HG03066 (cell line): ENCODE measurements around the gene CPNE7.
"Not testable (repeated sequence)": the region's sequence is repeated elsewhere in the genome, so short reads cannot be mapped to it uniquely, and the experiment has no call there.

Experiments used
- ATAC-seq: cut with Tn5 transposase; IDR thresholded peaks from one replicate; pipeline ENCODE4 v1.9.1; 2021; ENCODE audit warnings: low read depth; ENCODE audit not compliant: unreplicated experiment

The CPNE7 gene

GRCh38 chr16:89618109-89618998 is 42.8 kb downstream of the CPNE7 start:
- ATAC-seq: no peak

DNA sequence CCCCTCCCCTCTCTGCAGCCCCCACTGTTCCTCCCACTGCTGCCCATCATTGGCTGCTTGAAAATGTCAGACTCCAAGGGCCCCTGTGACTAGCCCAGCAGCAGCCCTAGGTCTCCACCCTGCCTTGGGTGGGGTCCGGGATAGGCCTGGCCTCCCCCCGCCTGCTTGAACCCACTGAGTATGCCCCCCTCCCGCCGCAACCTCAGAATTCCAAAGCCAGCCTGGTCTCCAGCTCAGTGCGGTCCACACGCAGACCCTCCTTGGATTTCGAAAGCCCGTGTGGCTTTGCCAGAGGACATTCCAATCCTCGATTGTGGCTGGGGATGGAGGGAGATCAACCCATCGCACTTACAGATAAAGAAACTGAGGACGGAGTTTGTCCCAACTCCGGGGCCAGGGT is 44.3 kb downstream of the CPNE7 start:
- no peak for ATAC-seq

- ATAC-seq: no peak
Observed at GRCh38 chr16:89620406-89620841, 44.9 kb downstream of the CPNE7 start.

- ATAC-seq: no peak
Observed at GRCh38 chr16:89621136-89621697, 45.7 kb downstream of the CPNE7 start.

GRCh38 chr16:89621698-89622409 is 46.3 kb downstream of the CPNE7 start:
- no peak for ATAC-seq

- ATAC-seq: no peak
Observed at GRCh38 chr16:89623511-89624261, 48.1 kb downstream of the CPNE7 start.

DNA sequence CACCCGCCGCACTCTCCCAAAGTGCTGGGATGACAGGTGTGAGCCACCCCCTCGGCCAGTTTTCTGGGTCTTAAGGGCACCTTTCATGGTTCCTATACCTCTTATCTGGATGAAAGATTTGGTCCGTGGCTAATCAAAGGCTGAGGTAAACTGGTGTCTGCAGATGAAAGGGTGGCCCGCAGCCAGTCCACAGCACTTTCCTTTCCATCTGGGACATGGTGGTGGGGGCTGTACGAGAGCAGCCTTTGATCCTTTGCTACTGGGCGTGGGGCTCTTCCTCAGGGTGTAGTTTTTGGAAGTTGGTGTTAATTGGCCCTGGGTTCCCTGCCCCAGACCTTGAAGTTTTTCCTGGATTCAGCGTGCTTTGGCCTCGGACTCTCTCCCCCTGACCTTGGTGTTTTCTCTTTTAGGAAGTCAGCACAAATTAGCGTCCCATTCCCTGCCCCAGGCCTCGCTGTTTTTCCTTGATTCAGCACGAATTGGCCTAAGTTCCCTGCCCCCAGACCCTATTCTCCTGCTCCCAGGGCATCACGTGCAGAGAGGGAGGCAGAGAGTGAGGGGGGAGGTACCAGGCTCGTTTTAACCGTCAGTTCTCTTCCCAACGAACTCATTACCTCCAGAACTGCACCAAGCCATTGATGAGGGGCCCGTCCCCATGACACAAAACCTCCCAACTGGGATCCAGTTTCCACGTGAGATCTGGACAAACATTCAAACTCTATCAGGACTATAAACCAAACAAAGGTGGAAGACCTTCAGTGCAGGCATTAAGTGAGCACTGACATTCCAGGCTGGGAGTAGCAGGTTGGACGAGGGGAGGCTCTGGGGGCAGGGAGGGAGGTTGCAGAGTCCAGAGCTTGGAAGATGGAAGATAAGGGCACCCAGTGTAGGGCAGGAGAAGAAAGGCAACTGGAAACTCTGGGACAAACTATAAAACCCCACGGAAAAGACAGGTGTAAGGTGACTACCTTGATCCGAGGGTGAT is 49.5 kb downstream of the CPNE7 start:
- no peak for ATAC-seq

- no peak for ATAC-seq
Observed at GRCh38 chr16:89629827-89630610, 54.5 kb downstream of the CPNE7 start.

GRCh38 chr16:89633064-89633631 is 57.6 kb downstream of the CPNE7 start:
- ATAC-seq: no peak

- ATAC-seq: not testable (repeated sequence)
Observed at GRCh38 chr16:89634463-89635385, 59.2 kb downstream of the CPNE7 start.

- no peak for ATAC-seq
Observed at GRCh38 chr16:89636663-89637062, 61.1 kb downstream of the CPNE7 start.

DNA sequence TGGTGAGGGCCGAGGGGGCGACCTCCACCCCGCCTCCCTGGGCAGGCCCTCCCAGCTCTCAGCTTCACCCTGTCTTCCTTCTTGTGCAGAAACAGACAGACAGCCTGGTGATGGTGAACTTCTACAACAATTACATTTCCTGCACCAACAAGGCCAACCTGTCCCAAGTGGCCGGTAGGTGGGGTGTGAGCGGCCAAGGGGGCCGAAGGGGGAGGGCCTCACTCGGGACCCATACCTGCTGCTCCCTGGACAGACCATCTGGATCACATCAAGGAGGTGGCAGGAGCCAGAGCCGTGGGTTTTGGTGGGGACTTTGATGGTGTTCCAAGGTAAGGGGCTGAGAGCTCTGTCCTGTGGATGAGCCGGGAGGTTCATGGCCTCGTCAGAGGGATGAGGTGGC is 61.8 kb downstream of the CPNE7 start:
- no peak for ATAC-seq

DNA sequence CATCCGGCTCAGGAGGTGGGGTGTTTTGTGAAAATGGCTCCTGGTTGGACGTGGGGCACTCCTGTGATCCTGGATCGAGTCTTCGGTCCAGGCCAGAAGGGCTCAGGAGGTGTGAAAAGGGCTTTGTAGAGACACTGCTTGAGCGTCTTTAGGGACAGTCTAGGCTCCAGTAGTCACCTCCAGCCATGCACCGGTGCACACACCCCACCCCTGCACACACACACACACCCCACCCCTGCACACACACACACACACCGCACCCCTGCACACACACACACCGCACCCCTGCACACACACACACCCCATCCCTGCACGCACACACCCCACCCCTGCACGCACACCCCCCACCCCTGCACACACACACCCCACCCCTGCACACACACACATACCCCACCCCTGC is 62.9 kb downstream of the CPNE7 start:
- no peak for ATAC-seq

- ATAC-seq: no peak
Observed at GRCh38 chr16:89639385-89639784, 63.8 kb downstream of the CPNE7 start.

DNA sequence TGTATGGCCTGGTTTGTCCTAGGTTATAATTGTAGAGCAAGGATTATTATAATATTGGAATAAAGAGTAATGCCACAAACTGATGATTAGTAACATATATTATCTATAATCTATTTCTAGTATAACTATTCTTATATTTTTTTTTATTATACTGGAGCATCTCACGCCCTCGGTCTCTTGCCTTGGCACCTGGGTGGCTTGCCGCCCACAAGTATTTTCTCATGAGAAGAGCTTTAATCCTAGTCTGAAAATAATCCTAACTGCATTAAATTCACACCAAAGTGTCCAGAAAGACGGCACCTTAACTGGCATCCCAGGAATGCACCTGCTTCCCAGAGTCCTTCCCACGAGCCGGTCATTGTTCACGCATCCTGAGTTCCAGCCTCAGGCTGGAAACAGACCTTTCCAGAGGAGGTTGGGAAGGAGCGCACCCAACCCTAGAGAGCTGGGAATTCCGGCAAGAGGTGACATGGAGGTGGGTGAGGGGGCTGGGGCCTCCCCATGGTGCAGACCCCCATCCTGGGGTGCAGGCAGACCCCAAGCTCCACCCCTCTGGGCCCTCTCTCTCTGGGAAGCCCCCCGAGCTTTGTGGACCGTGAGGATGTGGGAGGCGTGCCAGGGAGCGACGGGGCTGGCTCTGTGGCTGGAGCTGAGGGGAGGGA is 66.0 kb downstream of the CPNE7 start:
- ATAC-seq: no peak

DNA sequence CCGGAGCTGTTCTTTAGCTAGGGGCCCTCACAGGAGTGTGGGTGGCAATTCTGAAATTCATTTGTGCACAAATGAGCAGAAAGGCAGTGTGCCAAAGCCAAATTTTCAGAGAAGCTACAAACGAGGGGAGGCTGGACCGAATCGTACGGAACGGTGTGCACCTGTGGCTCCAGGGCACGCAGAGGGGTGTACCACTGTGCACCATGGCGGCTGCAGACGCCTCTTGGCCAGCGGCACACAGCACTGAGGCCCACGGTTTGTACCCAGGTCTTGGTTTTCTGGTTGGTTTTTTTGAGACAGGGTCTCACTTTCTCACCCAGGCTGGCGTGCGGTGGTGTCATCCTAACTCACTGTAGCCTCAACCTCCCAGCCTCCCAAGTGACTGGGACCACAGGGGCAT is 67.0 kb downstream of the CPNE7 start:
- no peak for ATAC-seq

GRCh38 chr16:89643769-89644300 is 68.3 kb downstream of the CPNE7 start:
- ATAC-seq: no peak
